ENCODE data around the gene ERG.

Gene ERG

DNA sequence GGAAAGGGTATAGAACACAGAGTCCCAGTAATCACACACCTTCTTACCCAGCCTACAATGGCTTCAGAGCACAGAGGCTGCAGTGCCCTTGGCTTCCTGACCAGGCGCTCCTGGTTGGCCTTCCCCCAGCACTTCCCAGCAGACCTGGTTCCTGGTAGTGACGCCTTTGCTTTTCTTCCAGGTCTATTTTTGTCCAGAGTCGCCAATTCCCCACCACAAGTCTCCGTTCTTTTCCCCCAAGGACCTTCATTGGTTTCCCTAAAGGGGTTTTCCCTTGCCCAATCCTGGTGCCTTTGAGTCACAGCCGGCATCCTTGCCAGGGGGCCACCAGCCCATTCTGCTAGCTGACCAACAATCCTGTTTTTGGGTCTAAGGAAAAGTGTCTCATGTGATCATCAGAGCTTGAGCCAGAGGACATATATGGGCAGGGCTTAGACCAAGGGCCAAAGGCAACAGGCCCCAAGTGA lies 156.7 kb downstream of the ERG start:
- H3K27ac Mint-ChIP-seq: no peak overlapping the region
- H3K4me1 Mint-ChIP-seq: no peaks in the 10 kb centered on the region
- H3K36me3 Mint-ChIP-seq: no peaks in the 10 kb centered on the region
- no peak overlapping the region for H3K4me3 Mint-ChIP-seq
- H3K27me3 Mint-ChIP-seq: no peaks in the 10 kb centered on the region
- H3K9me3 Mint-ChIP-seq: no peaks in the 10 kb centered on the region

DNA sequence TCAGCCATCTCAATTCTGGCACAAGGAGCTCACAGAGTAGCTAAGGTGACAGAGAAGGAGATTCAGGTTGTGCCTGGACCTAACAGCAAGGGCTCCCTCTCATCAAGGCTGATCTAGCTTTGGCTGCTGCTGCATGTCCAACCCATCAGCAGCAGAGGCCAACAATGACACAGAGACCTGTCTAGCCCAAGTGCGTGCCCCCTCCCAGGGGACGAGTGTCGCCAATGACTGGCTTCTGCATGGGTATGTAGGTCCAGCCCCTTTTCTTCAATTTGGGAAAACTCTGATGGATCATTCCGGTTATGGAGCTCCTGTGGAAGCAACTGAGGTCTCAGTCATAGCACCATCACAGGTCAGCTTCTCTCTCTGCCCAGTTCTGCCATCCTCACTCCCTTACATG lies 158.1 kb downstream of the ERG start:
- no peaks in the 10 kb centered on the region for H3K9me3 Mint-ChIP-seq

DNA sequence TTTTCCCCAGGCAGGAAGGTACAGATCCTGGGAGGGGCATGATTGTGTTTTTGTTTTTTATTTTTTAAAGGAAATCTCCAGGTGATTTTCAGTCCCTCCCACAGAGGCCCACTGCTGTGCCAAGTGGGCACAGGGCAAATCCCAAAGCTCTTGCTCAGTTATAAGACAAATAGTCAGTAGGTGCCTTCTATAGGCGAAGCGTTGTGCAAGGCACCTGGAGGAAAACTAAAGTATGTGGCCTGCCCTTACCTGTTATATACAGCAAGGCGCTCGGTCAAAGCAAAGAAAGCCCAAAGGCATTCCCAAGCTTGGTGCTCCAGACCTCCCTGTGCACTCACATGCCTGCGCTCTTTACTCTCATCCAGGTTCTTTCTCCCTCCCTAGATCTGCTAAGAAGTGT lies 160.5 kb downstream of the ERG start:
- Mint-ChIP-seq H3K36me3 (no peaks in the 10 kb centered on the region), H3K4me3 (no peak overlapping the region), H3K27me3 (no peaks in the 10 kb centered on the region), H3K27ac (no peak overlapping the region), H3K9me3 (no peaks in the 10 kb centered on the region), H3K4me1 (no peaks in the 10 kb centered on the region)

More for the DNA sequence above, 158.1 kb downstream of the ERG start:
- Mint-ChIP-seq H3K36me3 (no peaks in the 10 kb centered on the region), H3K27me3 (no peaks in the 10 kb centered on the region), H3K4me3 (no peak overlapping the region), H3K27ac (no peak overlapping the region), H3K4me1 (no peaks in the 10 kb centered on the region)

DNA sequence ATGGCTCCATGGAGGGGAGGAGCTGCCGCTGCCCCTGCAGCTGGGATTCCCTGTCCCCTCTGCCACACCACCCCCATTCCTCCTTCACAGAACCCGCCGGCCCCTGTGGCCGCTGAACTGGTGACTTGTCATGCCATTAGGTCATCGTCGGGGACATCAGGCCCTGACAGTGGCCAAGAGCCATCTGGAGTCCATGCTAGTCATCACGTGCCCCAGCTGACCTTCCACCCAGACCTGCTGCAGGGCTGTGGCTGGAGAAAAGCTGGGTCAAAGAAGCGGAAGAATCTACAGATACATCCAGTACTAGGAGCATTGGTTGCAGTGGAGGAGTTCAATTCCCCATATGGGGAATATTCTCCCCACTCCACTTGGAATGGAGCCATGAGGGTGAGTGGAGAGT lies 163.4 kb downstream of the ERG start:
- Mint-ChIP-seq H3K9me3 (no peaks in the 10 kb centered on the region), H3K27ac (peak overlapping the region; percentile 24), H3K4me3 (no peak overlapping the region), H3K36me3 (no peaks in the 10 kb centered on the region), H3K4me1 (no peaks in the 10 kb centered on the region), H3K27me3 (no peaks in the 10 kb centered on the region)

DNA sequence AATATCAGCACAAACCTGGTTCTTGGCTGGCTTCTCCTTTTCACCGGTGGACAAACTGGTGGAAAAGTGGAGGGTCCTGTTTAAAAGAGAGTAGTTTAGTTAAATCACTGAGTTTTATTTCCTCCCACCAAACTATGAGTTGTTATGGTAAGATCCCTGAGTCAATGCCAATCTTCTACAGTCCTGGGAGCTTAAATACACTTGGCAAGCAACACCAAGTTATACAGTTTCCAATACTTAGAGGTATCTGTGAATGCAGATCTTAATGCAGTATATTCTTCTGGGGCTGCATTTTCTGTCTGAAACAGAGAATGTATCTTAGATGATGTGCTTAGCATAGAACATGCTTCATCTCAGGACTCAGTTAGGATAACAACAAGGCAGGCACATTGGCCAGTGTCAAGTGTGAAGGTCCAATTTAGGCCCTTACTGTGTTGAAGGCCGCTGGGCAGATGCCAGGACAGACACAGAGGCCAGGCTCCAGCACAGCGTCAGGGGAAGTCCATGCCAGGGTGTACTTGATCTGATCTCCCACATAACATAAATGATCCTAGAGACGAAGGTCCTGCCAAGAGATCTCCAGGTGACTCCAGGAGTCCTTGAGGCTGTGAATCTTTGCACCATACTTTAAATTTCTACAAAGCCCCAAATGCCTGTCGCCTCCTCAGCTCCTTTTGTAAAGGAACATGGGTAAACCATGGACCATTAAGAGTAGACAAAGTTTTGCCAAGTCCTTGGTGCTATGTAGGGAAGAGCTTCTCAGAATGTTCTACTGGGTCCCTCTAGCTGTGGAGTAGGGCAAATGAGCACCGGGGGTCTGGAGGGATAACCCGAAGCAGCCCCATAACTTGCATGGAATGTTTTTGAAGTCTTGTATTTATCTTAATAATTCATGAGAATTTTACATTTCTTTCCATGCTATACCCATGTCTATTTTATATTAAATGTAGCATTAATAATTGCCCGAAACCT lies 164.7 kb downstream of the ERG start:
- no peaks in the 10 kb centered on the region for H3K36me3 Mint-ChIP-seq
- H3K9me3 Mint-ChIP-seq: no peaks in the 10 kb centered on the region

DNA sequence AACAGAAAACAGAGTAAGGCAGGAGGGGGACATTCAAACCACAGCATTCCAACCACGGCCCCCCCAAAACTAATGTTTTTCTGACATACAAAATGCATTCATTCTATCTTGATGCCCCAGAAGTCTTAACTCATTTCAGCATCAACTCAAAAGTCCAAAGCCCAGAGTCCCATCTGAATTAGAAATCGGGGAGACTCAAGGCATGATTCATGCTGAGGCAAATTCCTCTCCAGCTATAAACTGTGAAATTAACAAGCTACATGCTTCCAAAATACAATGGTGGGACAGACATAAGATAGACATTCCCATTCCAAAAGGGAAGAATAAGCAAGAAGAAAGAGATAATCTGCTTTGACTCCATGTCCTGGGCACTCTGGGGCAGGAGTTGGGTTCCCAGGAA lies 167.6 kb downstream of the ERG start:
- Mint-ChIP-seq H3K27ac (no peak overlapping the region), H3K36me3 (no peaks in the 10 kb centered on the region)

More for the DNA sequence above, 164.7 kb downstream of the ERG start:
- Mint-ChIP-seq H3K27me3 (no peaks in the 10 kb centered on the region), H3K4me3 (no peak overlapping the region), H3K4me1 (no peaks in the 10 kb centered on the region), H3K27ac (no peak overlapping the region)

More for the DNA sequence above, 167.6 kb downstream of the ERG start:
- H3K27me3 Mint-ChIP-seq: no peaks in the 10 kb centered on the region
- no peak overlapping the region for H3K4me3 Mint-ChIP-seq
- H3K9me3 Mint-ChIP-seq: no peaks in the 10 kb centered on the region
- peaks cover 5% of the 10 kb centered on the region for H3K4me1 Mint-ChIP-seq

Data from activated naive CD4-positive, alpha-beta T cell treated with anti-CD3 and anti-CD28 coated beads, Interleukin-2, amount 50 U/mL, for 24 hours (primary cell).